SKM-1 treated with dmso at 0.1 percent for 144 hours (cell line): ENCODE measurements around the gene KIAA1191.

ENCODE experiments used
- DNase-seq: peaks from one replicate; lab custom pipeline; 2025; ENCODE audit not compliant: unreplicated experiment; lab: John Stamatoyannopoulos, UW

KIAA1191 gene

GRCh38 chr5:176389135-176390123 is 27.9 kb upstream of the KIAA1191 start:
- no peak for DNase-seq

- DNase-seq, result peak; percentile 99
Observed at GRCh38 chr5:176388444-176389134, 27.0 kb upstream of the KIAA1191 start, which contains the start of the genes HIGD2A and NOP16. TSS of gene HIGD2A (plus strand) at chr5:176388751. CDS start at chr5:176388820, 69 bp downstream. TSS of gene NOP16 (minus strand) at chr5:176388598. CDS start at chr5:176388539, 59 bp downstream.

- no peak for DNase-seq
Observed at GRCh38 chr5:176388003-176388443, 26.5 kb upstream of the KIAA1191 start.

GRCh38 chr5:176387384-176387925 is 25.9 kb upstream of the KIAA1191 start:
- DNase-seq, result no peak

GRCh38 chr5:176386491-176386890 is 24.9 kb upstream of the KIAA1191 start:
- no peak for DNase-seq

- DNase-seq, result no peak
Observed at GRCh38 chr5:176384991-176385390, 23.4 kb upstream of the KIAA1191 start.

GRCh38 chr5:176384366-176384930 is 22.9 kb upstream of the KIAA1191 start:
- DNase-seq, result no peak

- no peak for DNase-seq
Observed at GRCh38 chr5:176383961-176384360, 22.4 kb upstream of the KIAA1191 start.

- DNase-seq, result no peak
Observed at GRCh38 chr5:176383248-176383905, 21.8 kb upstream of the KIAA1191 start.

- no peak for DNase-seq
Observed at GRCh38 chr5:176382721-176383120, 21.2 kb upstream of the KIAA1191 start.

GRCh38 chr5:176381979-176382378 is 20.4 kb upstream of the KIAA1191 start:
- no peak for DNase-seq

GRCh38 chr5:176381423-176381822 is 19.9 kb upstream of the KIAA1191 start:
- no peak for DNase-seq

GRCh38 chr5:176379881-176380280 is 18.3 kb upstream of the KIAA1191 start:
- peak; percentile 40 for DNase-seq

- DNase-seq, result no peak
Observed at GRCh38 chr5:176373100-176373818, 11.7 kb upstream of the KIAA1191 start.

- DNase-seq, result peak; percentile 27
Observed at GRCh38 chr5:176371621-176372539, 10.3 kb upstream of the KIAA1191 start.

- DNase-seq, result no peak
Observed at GRCh38 chr5:176369934-176370711, 8.6 kb upstream of the KIAA1191 start.

- DNase-seq, result no peak
Observed at GRCh38 chr5:176368726-176369125, 7.2 kb upstream of the KIAA1191 start.

GRCh38 chr5:176366232-176366894 is 4.8 kb upstream of the KIAA1191 start:
- DNase-seq, result no peak
